D721Med (cell line): ENCODE measurements around the gene COPS9.

ENCODE experiments used
- DNase-seq: peaks from one replicate; pipeline ENCODE4 v3.0.0; 2011; ENCODE audit warnings: low spot score; ENCODE audit not compliant: insufficient read length
- FAIRE-seq: peaks from 2 replicates; lab custom pipeline; 2011; peaks lifted over from hg19 to GRCh38; lab: Jason Lieb, UNC
- TF ChIP-seq, protein P1 (sequence below): IDR thresholded peaks from 2 replicates; pipeline ENCODE4 v1.5.1; 2012; ENCODE audit warnings: mild to moderate bottlenecking, control low read depth; ENCODE audit not compliant: insufficient read depth; ENCODE audit errors: missing control alignments

The COPS9 gene

DNA sequence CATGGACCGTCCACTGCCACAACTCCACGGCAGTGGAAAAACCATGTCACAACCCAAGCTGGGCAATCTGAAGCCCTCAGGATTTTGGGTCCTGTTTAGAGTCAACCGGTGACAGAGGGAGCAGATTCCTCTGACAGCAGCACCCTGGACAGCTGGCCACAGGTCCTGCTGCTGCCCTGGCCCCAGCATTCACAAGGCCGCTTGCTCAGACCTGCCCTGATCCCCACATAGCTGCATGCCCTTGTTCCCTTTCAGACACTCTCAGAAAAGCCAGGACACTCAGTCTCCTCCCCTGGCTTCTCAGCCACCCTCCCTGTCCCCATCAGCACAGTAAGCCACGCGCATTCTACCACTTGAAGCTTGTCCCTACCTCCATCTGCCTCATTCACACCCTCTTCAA is 1.6 kb downstream of the COPS9 start:
- FAIRE-seq (no peak), DNase-seq (no peak)
- TF ChIP-seq, protein P1, sequence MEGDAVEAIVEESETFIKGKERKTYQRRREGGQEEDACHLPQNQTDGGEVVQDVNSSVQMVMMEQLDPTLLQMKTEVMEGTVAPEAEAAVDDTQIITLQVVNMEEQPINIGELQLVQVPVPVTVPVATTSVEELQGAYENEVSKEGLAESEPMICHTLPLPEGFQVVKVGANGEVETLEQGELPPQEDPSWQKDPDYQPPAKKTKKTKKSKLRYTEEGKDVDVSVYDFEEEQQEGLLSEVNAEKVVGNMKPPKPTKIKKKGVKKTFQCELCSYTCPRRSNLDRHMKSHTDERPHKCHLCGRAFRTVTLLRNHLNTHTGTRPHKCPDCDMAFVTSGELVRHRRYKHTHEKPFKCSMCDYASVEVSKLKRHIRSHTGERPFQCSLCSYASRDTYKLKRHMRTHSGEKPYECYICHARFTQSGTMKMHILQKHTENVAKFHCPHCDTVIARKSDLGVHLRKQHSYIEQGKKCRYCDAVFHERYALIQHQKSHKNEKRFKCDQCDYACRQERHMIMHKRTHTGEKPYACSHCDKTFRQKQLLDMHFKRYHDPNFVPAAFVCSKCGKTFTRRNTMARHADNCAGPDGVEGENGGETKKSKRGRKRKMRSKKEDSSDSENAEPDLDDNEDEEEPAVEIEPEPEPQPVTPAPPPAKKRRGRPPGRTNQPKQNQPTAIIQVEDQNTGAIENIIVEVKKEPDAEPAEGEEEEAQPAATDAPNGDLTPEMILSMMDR: no peak

- FAIRE-seq (no peak), DNase-seq (no peak)
- TF ChIP-seq, protein P1: no peak
Observed at GRCh38 chr2:240133401-240133800, 2.7 kb downstream of the COPS9 start.

DNA sequence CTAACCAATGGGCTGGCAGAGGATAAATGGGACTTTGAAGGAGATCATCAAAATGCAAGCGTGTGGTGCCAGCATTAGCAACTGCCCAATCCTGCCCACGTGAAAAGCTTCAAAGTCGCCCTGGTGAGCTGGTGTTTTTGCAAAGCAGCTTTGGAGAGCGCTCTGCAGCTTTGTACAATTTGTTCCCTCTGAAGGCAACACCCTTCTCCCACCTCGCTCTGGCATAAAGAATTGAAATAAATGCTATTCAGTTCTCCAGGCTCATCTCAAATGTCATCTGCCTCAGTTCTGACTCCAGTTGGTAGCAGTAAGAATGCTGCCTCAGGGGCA is 3.5 kb downstream of the COPS9 start:
- TF ChIP-seq, protein P1: no peak
- DNase-seq (no peak), FAIRE-seq (no peak)

GRCh38 chr2:240131941-240132650 is 4.0 kb downstream of the COPS9 start:
- FAIRE-seq: no peak
- no peak for DNase-seq
- TF ChIP-seq, protein P1: no peak

- TF ChIP-seq, protein P1: no peak
- DNase-seq (no peak), FAIRE-seq (no peak)
Observed at GRCh38 chr2:240131296-240131695, 4.8 kb downstream of the COPS9 start.

DNA sequence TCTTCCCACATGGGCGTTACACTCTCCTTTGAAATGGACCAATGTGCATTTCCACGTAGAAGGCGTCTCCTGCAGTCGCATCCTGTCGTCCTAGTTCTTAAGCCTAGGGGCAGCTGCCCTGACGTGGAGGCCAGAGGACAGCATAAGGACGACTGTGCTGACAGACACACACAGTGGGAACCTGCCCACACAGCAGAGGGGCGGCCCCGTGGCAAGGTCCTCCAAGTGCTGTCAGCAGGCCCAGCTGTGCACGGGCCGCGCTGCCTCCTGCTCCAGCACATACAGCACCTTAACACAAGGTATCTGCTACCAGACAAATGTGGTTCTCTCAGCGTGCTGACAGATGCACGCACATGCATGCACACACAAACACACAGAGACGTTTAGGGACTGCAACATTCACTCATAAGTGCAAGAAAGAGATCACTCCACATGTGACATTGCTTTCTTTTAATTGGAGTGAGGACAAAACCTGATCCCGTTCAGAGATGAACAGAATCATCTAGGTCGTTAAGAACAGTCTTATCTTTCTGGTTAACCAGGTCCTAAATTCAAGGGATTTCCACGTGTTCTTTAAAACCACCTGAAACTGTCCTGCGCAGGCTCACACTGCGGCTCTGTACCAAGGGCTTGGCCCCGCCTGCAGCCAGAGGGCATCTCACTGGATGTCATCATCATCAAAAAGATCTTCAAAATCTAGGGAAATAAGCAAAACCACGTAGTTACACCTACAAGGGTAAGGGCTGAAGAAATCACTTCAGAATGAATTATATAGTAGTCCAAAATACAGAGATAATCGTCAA is 5.5 kb downstream of the COPS9 start:
- FAIRE-seq (no peak), DNase-seq (no peak)
- TF ChIP-seq, protein P1: no peak
